IMR-90 (cell line): ENCODE results near the gene SV2C. TPM values are rescaled to one million over a fixed set of nuclear protein-coding genes. Genes with fewer than 3 reads are reported as not detected.

Source experiments
- ATAC-seq: fragments of 200-7000 bp; cut with Tn5 transposase; 2 replicates; pipeline ENCODE4 v1.9.1; 2020; ENCODE audit warnings: low read depth, mild to moderate bottlenecking, moderate library complexity
- BruUV-seq: library from RNA; stranded (reverse); fragments of 400-500 nt; replicated peaks from 2 replicates; lab custom pipeline; 2021; lab: Mats Ljungman, UMichigan
- CTCF ChIA-PET: fragments of 300-600 bp; formaldehyde crosslinking; extraction: SDS; loops from one replicate; lab custom pipeline; 2021; ENCODE audit warnings: antibody characterized with exemption; lab: Yijun Ruan, JAX
- POLR2A ChIA-PET: fragments of 300-600 bp; sonication (Branson Sonifier 250); formaldehyde crosslinking; loops from one replicate; lab custom pipeline; 2022; ENCODE audit warnings: antibody characterized with exemption; ENCODE audit not compliant: unreplicated experiment; lab: Charles Lee
- DNase-seq: peaks from one replicate; pipeline ENCODE4 v3.0.0; 2013
- H2AFZ ChIP-seq: replicated peaks from 2 replicates; pipeline ENCODE3; 2013; ENCODE audit warnings: low read length, mild to moderate bottlenecking; ENCODE audit not compliant: poor library complexity
- H2AK5ac ChIP-seq: 2 replicates; pipeline ENCODE4 v1.6.1; 2013; ENCODE audit warnings: low read depth, low read length, inconsistent platforms
- H2AK9ac ChIP-seq: replicated peaks from 2 replicates; pipeline ENCODE3; 2013; ENCODE audit warnings: mild to moderate bottlenecking, low read depth, low read length, moderate library complexity; ENCODE audit not compliant: poor library complexity
- H2BK120ac ChIP-seq: 2 replicates; pipeline ENCODE4 v1.6.1; 2013; ENCODE audit warnings: low read depth, low read length, inconsistent platforms
- H2BK15ac ChIP-seq: 3 replicates; pipeline ENCODE4 v1.6.1; 2013; ENCODE audit warnings: low read depth, low read length, inconsistent platforms
- H2BK20ac ChIP-seq: 2 replicates; pipeline ENCODE4 v1.6.1; 2013; ENCODE audit warnings: low read depth, mild to moderate bottlenecking, inconsistent platforms, low read length, moderate library complexity
- H2BK5ac ChIP-seq: 2 replicates; pipeline ENCODE4 v1.6.1; 2013; ENCODE audit warnings: mild to moderate bottlenecking, low read depth, low read length, inconsistent platforms; ENCODE audit not compliant: poor library complexity, severe bottlenecking
- H3K14ac ChIP-seq: replicated peaks from 2 replicates; pipeline ENCODE4 v1.6.1; 2013; ENCODE audit warnings: low read depth, low read length, inconsistent platforms
- H3K18ac ChIP-seq: 2 replicates; pipeline ENCODE4 v1.6.1; 2013; ENCODE audit warnings: low read depth, low read length, control low read depth
- H3K23ac ChIP-seq: 2 replicates; pipeline ENCODE4 v1.6.1; 2013; ENCODE audit warnings: low read depth, low read length, inconsistent platforms
- H3K27ac ChIP-seq: 2 replicates; pipeline ENCODE4 v1.5.1; 2013; ENCODE audit warnings: mild to moderate bottlenecking, control low read depth, low read length; ENCODE audit not compliant: insufficient read depth
- H3K27me3 ChIP-seq: 2 replicates; pipeline ENCODE4 v1.6.1; 2013; ENCODE audit warnings: low read length; ENCODE audit not compliant: control insufficient read depth, insufficient read depth
- H3K36me3 ChIP-seq: 2 replicates; pipeline ENCODE4 v1.6.1; 2013; ENCODE audit warnings: low read length, mixed read lengths; ENCODE audit not compliant: control insufficient read depth, insufficient read depth
- H3K4ac ChIP-seq: 2 replicates; pipeline ENCODE4 v1.6.1; 2013; ENCODE audit warnings: low read depth, low read length, inconsistent platforms
- H3K4me1 ChIP-seq: 2 replicates; pipeline ENCODE4 v1.6.1; 2013; ENCODE audit warnings: low read length, mixed read lengths; ENCODE audit not compliant: control insufficient read depth, insufficient read depth
- H3K4me2 ChIP-seq: 2 replicates; pipeline ENCODE4 v1.6.1; 2013; ENCODE audit warnings: low read depth, mild to moderate bottlenecking, control low read depth, low read length, moderate library complexity
- H3K4me3 ChIP-seq: 2 replicates; pipeline ENCODE4 v1.5.1; 2013; ENCODE audit warnings: low read depth, mild to moderate bottlenecking, control low read depth, low read length, moderate library complexity; ENCODE audit not compliant: insufficient read depth
- H3K56ac ChIP-seq: 2 replicates; pipeline ENCODE4 v1.6.1; 2013; ENCODE audit warnings: low read length, inconsistent platforms; ENCODE audit not compliant: insufficient read depth; ENCODE audit errors: extremely low read depth
- H3K79me1 ChIP-seq, 2 experiments: 2 replicates each; pipeline ENCODE4 v1.6.1; 2013; ENCODE audit warnings: low read length in 2 of 2, inconsistent platforms in 1 of 2, low read depth in 1 of 2
- H3K9ac ChIP-seq: 2 replicates; pipeline ENCODE4 v1.6.1; 2013; ENCODE audit warnings: low read depth, low read length, control low read depth
- H3K9me1 ChIP-seq: 2 replicates; pipeline ENCODE4 v1.6.1; 2013; ENCODE audit warnings: low read length, inconsistent platforms; ENCODE audit not compliant: insufficient read depth
- H3K9me3 ChIP-seq: 2 replicates; pipeline ENCODE4 v1.6.1; 2013; ENCODE audit warnings: low read length; ENCODE audit not compliant: control insufficient read depth, insufficient read depth
- H4K20me1 ChIP-seq: 2 replicates; pipeline ENCODE4 v1.6.1; 2013; ENCODE audit warnings: low read length, inconsistent platforms; ENCODE audit not compliant: insufficient read depth
- H4K5ac ChIP-seq: 2 replicates; pipeline ENCODE4 v1.6.1; 2013; ENCODE audit warnings: mild to moderate bottlenecking, low read depth, low read length, control low read depth
- H4K8ac ChIP-seq, 2 experiments: 2 replicates each; pipeline ENCODE4 v1.6.1; 2013; ENCODE audit warnings: low read depth in 2 of 2, low read length in 2 of 2, control low read depth in 1 of 2, inconsistent platforms in 1 of 2
- H4K91ac ChIP-seq: 2 replicates; pipeline ENCODE4 v1.6.1; 2013; ENCODE audit warnings: low read depth, low read length, inconsistent platforms; ENCODE audit not compliant: insufficient read depth
- BHLHE40 ChIP-seq: fragments of 150-350 bp; IDR thresholded peaks from 2 replicates; pipeline ENCODE4 v1.6.1; 2016; ENCODE audit warnings: mild to moderate bottlenecking, low read depth, low read length
- CEBPB ChIP-seq: IDR thresholded peaks from 2 replicates; pipeline ENCODE4 v1.6.1; 2012; ENCODE audit warnings: low read depth, low read length, improper control_type of control experiment
- FOS ChIP-seq: fragments of 150-350 bp; IDR thresholded peaks from 2 replicates; pipeline ENCODE4 v1.6.1; 2016; ENCODE audit warnings: low read depth, low read length
- MAFK ChIP-seq: IDR thresholded peaks from 2 replicates; pipeline ENCODE4 v1.6.1; 2012; ENCODE audit warnings: low read depth, low read length, improper control_type of control experiment
- MXI1 ChIP-seq: IDR thresholded peaks from 2 replicates; pipeline ENCODE4 v1.6.1; 2012; ENCODE audit warnings: low read depth, mild to moderate bottlenecking, low read length, moderate library complexity, borderline replicate concordance
- NFE2L2 ChIP-seq: fragments of 150-350 bp; IDR thresholded peaks from 2 replicates; pipeline ENCODE4 v1.6.1; 2016; ENCODE audit warnings: low read depth, mild to moderate bottlenecking, low read length
- RCOR1 ChIP-seq: IDR thresholded peaks from 2 replicates; pipeline ENCODE4 v1.6.1; 2012; ENCODE audit warnings: mild to moderate bottlenecking, low read length, improper control_type of control experiment; ENCODE audit not compliant: insufficient replicate concordance
- RFX5 ChIP-seq: IDR thresholded peaks from 2 replicates; pipeline ENCODE4 v1.8.0; 2012; ENCODE audit warnings: low read depth, mild to moderate bottlenecking, low read length, moderate library complexity
- USF2 ChIP-seq: fragments of 150-350 bp; IDR thresholded peaks from 2 replicates; pipeline ENCODE4 v1.6.1; 2017; ENCODE audit warnings: mild to moderate bottlenecking, antibody characterized with exemption, low read length, low read depth
- WGBS, 2 experiments: methylation state at CpG; one replicate each; pipeline versions ENCODE4 v1.1.5 to v1.1.7; 2013; ENCODE audit warnings: missing lambda C conversion rate in 2 of 2; ENCODE audit not compliant: insufficient read length in 1 of 2; ENCODE audit errors: extremely low coverage in 2 of 2; 5-methylcytosine and 5-hydroxymethylcytosine counted together
- dilution Hi-C: fragments of 300-500 bp; cut with HindIII; formaldehyde crosslinking; loops from one replicate; pipeline ENCODE4 v1.14.3; 2018; ENCODE audit warnings: low sequenced_read_pairs; ENCODE audit not compliant: unreplicated experiment
- in situ Hi-C: fragments of 300-500 bp; cut with MboI; formaldehyde crosslinking; loops from 3 replicates; pipeline ENCODE4 v1.14.3; 2019; ENCODE audit warnings: low sequenced_read_pairs, inconsistent platforms, mixed read lengths
- intact Hi-C: fragments of 100-400 bp; cut with micrococcal nuclease; formaldehyde crosslinking; loops from 2 replicates; pipeline ENCODE4 v1.10.0; 2022
- polyA plus RNA-seq, 3 experiments: library from polyadenylated mRNA; depleted of rRNA; stranded (reverse); fragments of >200 nt; gene quantifications; 2 replicates each; pipeline ENCODE4 v1.2.3, GENCODE V29; 2012; ENCODE audit warnings: low replicate concordance in 1 of 3
- total RNA-seq: library from RNA; depleted of rRNA; stranded (reverse); fragments of >200 nt; gene quantifications from 2 replicates; pipeline ENCODE4 v1.2.3, GENCODE V29; 2012
- TF ChIP-seq, protein P1 (sequence below): conservative IDR thresholded peaks from 2 replicates; pipeline ENCODE4 v1.5.1; 2012; ENCODE audit warnings: mild to moderate bottlenecking, low read depth, low read length, improper control_type of control experiment

Gene SV2C
- total and polyA plus RNA-seq, 2 of the 4 experiments (the other 2 are of a cell fraction): not detected

DNA sequence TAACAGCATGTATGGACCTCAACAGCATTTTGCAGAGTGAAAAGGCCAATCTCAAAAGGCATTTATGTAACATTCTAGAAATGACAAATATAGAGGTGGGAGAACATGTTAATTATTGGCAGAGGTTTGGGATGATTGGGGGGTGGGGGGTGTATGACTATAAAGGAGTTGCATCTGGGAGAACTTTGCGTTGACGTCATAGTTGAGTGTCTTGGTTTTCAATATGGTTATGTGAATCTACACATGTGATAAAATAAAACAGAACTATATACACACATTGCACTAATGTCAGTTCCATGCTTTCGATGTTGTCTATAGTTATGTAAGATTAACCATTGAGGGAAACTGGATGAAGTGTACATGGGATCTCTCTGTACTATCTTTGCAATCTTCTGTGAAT is 139.1 kb downstream of the SV2C start:
- ChIA-PET CTCF (no interaction called here), POLR2A (no interaction called here)
- H3K14ac ChIP-seq: no peak overlapping the region
- dilution Hi-C loops: no loop called here
- H3K4ac ChIP-seq: no peak overlapping the region
- no peaks in the 10 kb centered on the region for H3K9me1 ChIP-seq
- no peak overlapping the region for H3K4me2 ChIP-seq
- H4K5ac ChIP-seq: no peak overlapping the region
- no peak overlapping the region for H2BK15ac ChIP-seq
- no peak overlapping the region for H2BK5ac ChIP-seq
- H4K91ac ChIP-seq: no peak overlapping the region
- no CpG with 5 or more reads among the region's 3 CpGs for WGBS, 2 experiments
- no peaks in the 10 kb centered on the region for H3K4me1 ChIP-seq
- no peaks in the 10 kb centered on the region for H3K79me1 ChIP-seq
- H3K23ac ChIP-seq: no peak overlapping the region
- no peaks in the 10 kb centered on the region for H3K9me3 ChIP-seq
- intact Hi-C loops: no loop called here
- ATAC-seq (no peak), DNase-seq (no peak)
- TF ChIP-seq FOS (no peak), NFE2L2 (no peak), USF2 (no peak), RFX5 (no peak), BHLHE40 (no peak), CEBPB (no peak), MXI1 (no peak), MAFK (no peak), RCOR1 (no peak)
- TF ChIP-seq, protein P1, sequence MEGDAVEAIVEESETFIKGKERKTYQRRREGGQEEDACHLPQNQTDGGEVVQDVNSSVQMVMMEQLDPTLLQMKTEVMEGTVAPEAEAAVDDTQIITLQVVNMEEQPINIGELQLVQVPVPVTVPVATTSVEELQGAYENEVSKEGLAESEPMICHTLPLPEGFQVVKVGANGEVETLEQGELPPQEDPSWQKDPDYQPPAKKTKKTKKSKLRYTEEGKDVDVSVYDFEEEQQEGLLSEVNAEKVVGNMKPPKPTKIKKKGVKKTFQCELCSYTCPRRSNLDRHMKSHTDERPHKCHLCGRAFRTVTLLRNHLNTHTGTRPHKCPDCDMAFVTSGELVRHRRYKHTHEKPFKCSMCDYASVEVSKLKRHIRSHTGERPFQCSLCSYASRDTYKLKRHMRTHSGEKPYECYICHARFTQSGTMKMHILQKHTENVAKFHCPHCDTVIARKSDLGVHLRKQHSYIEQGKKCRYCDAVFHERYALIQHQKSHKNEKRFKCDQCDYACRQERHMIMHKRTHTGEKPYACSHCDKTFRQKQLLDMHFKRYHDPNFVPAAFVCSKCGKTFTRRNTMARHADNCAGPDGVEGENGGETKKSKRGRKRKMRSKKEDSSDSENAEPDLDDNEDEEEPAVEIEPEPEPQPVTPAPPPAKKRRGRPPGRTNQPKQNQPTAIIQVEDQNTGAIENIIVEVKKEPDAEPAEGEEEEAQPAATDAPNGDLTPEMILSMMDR: no peak
- no peaks in the 10 kb centered on the region for H3K27me3 ChIP-seq
- H3K18ac ChIP-seq: no peak overlapping the region
- in situ Hi-C loops: no loop called here
- H4K20me1 ChIP-seq: no peaks in the 10 kb centered on the region
- BruUV-seq: no TSS peak
- no peaks in the 10 kb centered on the region for H3K36me3 ChIP-seq
- no peak overlapping the region for H2BK20ac ChIP-seq
- no peak overlapping the region for H3K4me3 ChIP-seq
- no peak overlapping the region for H3K56ac ChIP-seq
- H2AK9ac ChIP-seq: no peak overlapping the region
- H4K8ac ChIP-seq: no peak overlapping the region
- no peak overlapping the region for H2BK120ac ChIP-seq
- H3K9ac ChIP-seq: no peak overlapping the region
- H3K27ac ChIP-seq: no peak overlapping the region
- H2AK5ac ChIP-seq: no peak overlapping the region
- H2AFZ ChIP-seq: no peak overlapping the region
